HCT116 (cell line): ENCODE results near the gene NXT1.

Experiments used
- CEBPB ChIP-seq: IDR thresholded peaks from 2 replicates; pipeline ENCODE4 v1.6.1; 2012; ENCODE audit warnings: low read depth
- CTCF ChIP-seq, 3 experiments: fragments of 200-600 bp in 1 of 3; sonication (generic) in 1 of 3; IDR thresholded peaks in 2 of 3; conservative IDR thresholded peaks in 1 of 3; 2 replicates each; pipeline ENCODE4 v1.5.1; 2012 to 2017; ENCODE audit warnings: low read depth in 2 of 3, low read length in 2 of 3, antibody characterized with exemption in 1 of 3, borderline replicate concordance in 1 of 3, control low read depth in 1 of 3, mild to moderate bottlenecking in 1 of 3, mixed read lengths in 1 of 3, mixed run types in 1 of 3, moderate library complexity in 1 of 3; ENCODE audit not compliant: insufficient read depth in 1 of 3
- EGR1 ChIP-seq: IDR thresholded peaks from 2 replicates; pipeline ENCODE4 v1.6.1; 2012; ENCODE audit warnings: low read depth
- EZH2 ChIP-seq: fragments of 200-600 bp; sonication (generic); IDR thresholded peaks from 2 replicates; pipeline ENCODE4 v1.6.1; 2017; ENCODE audit warnings: antibody characterized with exemption, mixed run types
- EZH2phosphoT487 ChIP-seq: fragments of 200-600 bp; IDR thresholded peaks from 2 replicates; pipeline ENCODE4 v1.6.1; 2018; ENCODE audit warnings: antibody characterized with exemption, borderline replicate concordance
- MAX ChIP-seq: IDR thresholded peaks from 2 replicates; pipeline ENCODE4 v1.6.1; 2012
- POLR2A ChIP-seq: IDR thresholded peaks from 2 replicates; pipeline ENCODE4 v1.7.0; 2011; ENCODE audit warnings: borderline replicate concordance; ENCODE audit not compliant: insufficient read depth, insufficient read length; ENCODE audit errors: extremely low read depth
- POLR2AphosphoS5 ChIP-seq: IDR thresholded peaks from 2 replicates; pipeline ENCODE4 v1.6.1; 2011; ENCODE audit warnings: mild to moderate bottlenecking, low read depth, low read length, moderate library complexity
- RAD21 ChIP-seq: IDR thresholded peaks from 2 replicates; pipeline ENCODE4 v1.6.1; 2012; ENCODE audit warnings: low read depth, mild to moderate bottlenecking
- SIN3A ChIP-seq: IDR thresholded peaks from 2 replicates; pipeline ENCODE4 v1.6.1; 2012; ENCODE audit warnings: low read depth
- SP1 ChIP-seq: IDR thresholded peaks from 2 replicates; pipeline ENCODE4 v1.6.1; 2012; ENCODE audit warnings: low read depth
- YY1 ChIP-seq: IDR thresholded peaks from 2 replicates; pipeline ENCODE4 v1.6.1; 2011; ENCODE audit warnings: low read length, low read depth, moderate library complexity, mild to moderate bottlenecking; ENCODE audit not compliant: insufficient replicate concordance; ENCODE audit errors: extremely low read depth

- TF ChIP-seq POLR2A (no peak), CTCF (IDR thresholded peaks at IDR 0.05 in 2 of 3, conservative IDR thresholded peaks at IDR 0.05 in 1 of 3; ENCODE audit: borderline replicate concordance in 1 of 3, insufficient read depth in 1 of 3, low read depth in 2 of 3, low read length in 2 of 3) (no peak), MAX (no peak), RAD21 (no peak), CEBPB (no peak), POLR2AphosphoS5 (no peak), SIN3A (no peak), YY1 (no peak), EZH2phosphoT487 (no peak), EZH2 (no peak), SP1 (no peak), EGR1 (no peak)
These were observed 25.2 kb downstream of the NXT1 start for GRCh38 chr20:23375827-23376226.
